ENCODE results near the gene NFAM1. TPM values are rescaled to one million over a fixed set of nuclear protein-coding genes. Genes with fewer than 3 reads are reported as not detected.
A peak's percentile ranks its signal among the peaks of the same experiment; 100 is the strongest.

The NFAM1 gene
- total and polyA plus RNA-seq, 2 experiments from 2014 or later, result 0.53 to 1.0 TPM

DNA sequence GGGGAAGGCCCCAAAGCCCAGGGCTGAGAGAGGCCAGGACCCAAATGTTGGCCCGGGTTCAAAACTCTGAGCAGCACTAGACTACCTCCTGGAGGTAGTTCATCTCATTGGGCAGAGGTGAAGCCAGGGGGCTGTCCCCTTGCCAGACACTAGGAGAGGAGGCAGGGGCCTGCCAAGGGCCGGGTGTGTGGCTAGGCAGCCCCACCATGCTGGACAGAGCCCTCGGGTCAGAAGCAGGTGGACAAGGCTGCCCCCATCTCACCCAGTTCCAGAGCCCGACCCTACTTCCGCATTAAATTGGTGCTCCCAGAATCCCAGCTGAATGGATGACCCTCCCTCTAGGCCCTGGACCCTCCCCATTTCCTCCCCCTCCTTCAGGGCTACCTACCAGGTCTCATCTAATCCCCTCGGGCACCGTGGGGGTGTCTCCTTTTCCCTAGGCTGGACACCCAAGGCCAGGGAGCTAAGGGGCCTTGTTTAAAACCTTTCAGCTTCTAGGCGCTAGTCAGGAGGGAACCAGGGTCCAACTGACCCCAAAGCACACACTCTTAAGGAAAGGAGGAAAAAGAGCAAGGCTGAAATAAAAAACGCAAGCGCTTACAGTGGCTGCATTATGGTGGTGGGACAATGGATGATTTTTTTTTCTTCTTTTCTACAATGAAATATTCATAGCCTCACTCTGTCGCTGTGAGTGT lies 89.6 kb downstream of the NFAM1 start:
- no peaks in the 10 kb centered on the region for H3K36me3 ChIP-seq (replicated peaks; ENCODE audit: insufficient read depth, low read depth)
- no peaks in the 10 kb centered on the region for H3K9me3 ChIP-seq (ENCODE audit: low read depth)
- peaks cover 15% of the 10 kb centered on the region for H3K4me1 ChIP-seq (ENCODE audit: insufficient read depth)
- H3K79me2 ChIP-seq, result no peaks in the 10 kb centered on the region
- H3K9me2 ChIP-seq (replicated peaks; ENCODE audit: insufficient read depth), result no peaks in the 10 kb centered on the region
- no peak overlapping the region for H2AFZ ChIP-seq
- TF ChIP-seq EZH2phosphoT487 (IDR thresholded peaks at IDR 0.05; ENCODE audit: low read depth, severe bottlenecking, unreplicated experiment) (no peak), EZH2 (IDR thresholded peaks at IDR 0.05; ENCODE audit: borderline replicate concordance) (no peak)
- TF ChIP-seq, protein P1, sequence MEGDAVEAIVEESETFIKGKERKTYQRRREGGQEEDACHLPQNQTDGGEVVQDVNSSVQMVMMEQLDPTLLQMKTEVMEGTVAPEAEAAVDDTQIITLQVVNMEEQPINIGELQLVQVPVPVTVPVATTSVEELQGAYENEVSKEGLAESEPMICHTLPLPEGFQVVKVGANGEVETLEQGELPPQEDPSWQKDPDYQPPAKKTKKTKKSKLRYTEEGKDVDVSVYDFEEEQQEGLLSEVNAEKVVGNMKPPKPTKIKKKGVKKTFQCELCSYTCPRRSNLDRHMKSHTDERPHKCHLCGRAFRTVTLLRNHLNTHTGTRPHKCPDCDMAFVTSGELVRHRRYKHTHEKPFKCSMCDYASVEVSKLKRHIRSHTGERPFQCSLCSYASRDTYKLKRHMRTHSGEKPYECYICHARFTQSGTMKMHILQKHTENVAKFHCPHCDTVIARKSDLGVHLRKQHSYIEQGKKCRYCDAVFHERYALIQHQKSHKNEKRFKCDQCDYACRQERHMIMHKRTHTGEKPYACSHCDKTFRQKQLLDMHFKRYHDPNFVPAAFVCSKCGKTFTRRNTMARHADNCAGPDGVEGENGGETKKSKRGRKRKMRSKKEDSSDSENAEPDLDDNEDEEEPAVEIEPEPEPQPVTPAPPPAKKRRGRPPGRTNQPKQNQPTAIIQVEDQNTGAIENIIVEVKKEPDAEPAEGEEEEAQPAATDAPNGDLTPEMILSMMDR (IDR thresholded peaks at IDR 0.05; ENCODE audit: poor library complexity), result no peak
- 72% methylated on average over 11 of the region's 11 CpGs for WGBS (ENCODE audit: low lambda C conversion rate, missing lambda C conversion rate)
- no peaks in the 10 kb centered on the region for H3K27me3 ChIP-seq
- no peak for DNase-seq (ENCODE audit: low spot score)
- no peaks in the 10 kb centered on the region for H4K20me1 ChIP-seq (ENCODE audit: insufficient read depth, poor library complexity, severe bottlenecking)
- H3K27ac ChIP-seq, result no peak overlapping the region
- H3K4me2 ChIP-seq, result peak overlapping the region; percentile 82
- no peak overlapping the region for H3K4me3 ChIP-seq

DNA sequence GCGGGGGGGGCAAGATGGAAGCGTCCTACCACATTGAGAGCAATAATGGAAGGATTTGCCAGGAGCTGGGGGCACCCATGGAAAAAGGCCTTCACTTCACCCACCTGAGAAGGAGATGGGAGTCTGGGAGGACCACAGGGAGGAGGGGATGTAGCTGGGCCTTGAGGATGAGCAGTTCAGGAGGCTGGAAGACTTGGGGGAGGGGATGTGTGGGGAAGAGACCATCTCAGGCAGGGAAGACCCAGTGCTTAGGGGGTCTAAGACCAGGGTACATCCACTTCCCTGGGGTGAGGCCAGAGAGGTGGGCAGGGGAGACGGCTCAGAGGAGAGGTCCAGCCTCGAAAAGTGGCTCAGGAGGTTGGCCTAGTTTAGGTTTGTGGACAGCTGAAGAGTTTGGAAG lies 90.4 kb downstream of the NFAM1 start:
- H3K36me3 ChIP-seq (replicated peaks; ENCODE audit: insufficient read depth, low read depth), result no peaks in the 10 kb centered on the region
- H3K79me2 ChIP-seq, result no peaks in the 10 kb centered on the region
- H3K4me2 ChIP-seq, result no peak overlapping the region
- DNase-seq (ENCODE audit: low spot score), result no peak
- no peak overlapping the region for H3K27ac ChIP-seq
- peaks cover 8% of the 10 kb centered on the region for H3K4me1 ChIP-seq (ENCODE audit: insufficient read depth)
- H3K9me2 ChIP-seq (replicated peaks; ENCODE audit: insufficient read depth), result no peaks in the 10 kb centered on the region
- no peaks in the 10 kb centered on the region for H4K20me1 ChIP-seq (ENCODE audit: insufficient read depth, poor library complexity, severe bottlenecking)
- no peaks in the 10 kb centered on the region for H3K9me3 ChIP-seq (ENCODE audit: low read depth)
- no peak for TF ChIP-seq EZH2 (IDR thresholded peaks at IDR 0.05; ENCODE audit: borderline replicate concordance)
- no peak for TF ChIP-seq EZH2phosphoT487 (IDR thresholded peaks at IDR 0.05; ENCODE audit: low read depth, severe bottlenecking, unreplicated experiment)
- TF ChIP-seq, protein P1 (IDR thresholded peaks at IDR 0.05; ENCODE audit: poor library complexity), result no peak
- H2AFZ ChIP-seq, result no peak overlapping the region
- 99% methylated on average over 4 of the region's 4 CpGs for WGBS (ENCODE audit: low lambda C conversion rate, missing lambda C conversion rate)
- H3K4me3 ChIP-seq, result no peak overlapping the region
- no peaks in the 10 kb centered on the region for H3K27me3 ChIP-seq

DNA sequence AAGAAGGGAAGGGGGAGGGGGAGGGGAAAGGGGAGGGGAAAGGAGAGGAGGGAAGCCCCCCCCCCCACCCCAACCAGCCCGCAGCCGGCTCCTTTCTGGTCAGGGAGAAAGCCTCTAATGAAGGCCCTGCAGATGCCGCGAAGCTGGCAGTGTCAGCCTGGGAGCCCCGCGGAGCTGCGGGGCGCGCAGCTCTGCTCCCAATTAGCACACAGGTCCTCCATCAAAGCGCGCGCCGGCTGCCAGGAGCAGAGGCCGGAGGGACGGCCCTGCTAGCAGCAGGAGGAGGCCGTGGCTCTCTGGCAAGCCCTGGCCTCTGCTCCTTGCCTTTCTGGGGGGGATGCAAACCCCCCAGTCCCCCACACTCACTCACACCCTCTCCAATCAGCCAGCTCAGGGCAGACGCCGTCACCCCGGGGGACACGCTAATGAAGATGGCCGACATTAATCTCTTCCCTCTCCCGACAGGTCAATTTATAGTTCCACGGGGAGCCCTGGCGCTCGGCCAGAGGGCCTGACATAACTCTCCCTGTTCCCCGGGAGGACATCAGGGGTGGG lies 91.3 kb downstream of the NFAM1 start:
- no peaks in the 10 kb centered on the region for H4K20me1 ChIP-seq (ENCODE audit: insufficient read depth, poor library complexity, severe bottlenecking)
- H3K27ac ChIP-seq, result no peak overlapping the region
- H3K4me3 ChIP-seq, result no peak overlapping the region
- H3K4me1 ChIP-seq (ENCODE audit: insufficient read depth), result peaks cover 8% of the 10 kb centered on the region
- no peaks in the 10 kb centered on the region for H3K9me3 ChIP-seq (ENCODE audit: low read depth)
- H3K79me2 ChIP-seq, result no peaks in the 10 kb centered on the region
- H2AFZ ChIP-seq, result no peak overlapping the region
- WGBS (ENCODE audit: low lambda C conversion rate, missing lambda C conversion rate), result 33% methylated on average over 14 of the region's 26 CpGs
- H3K36me3 ChIP-seq (replicated peaks; ENCODE audit: insufficient read depth, low read depth), result no peaks in the 10 kb centered on the region
- peak overlapping the region; percentile 60 for H3K4me2 ChIP-seq
- H3K9me2 ChIP-seq (replicated peaks; ENCODE audit: insufficient read depth), result no peaks in the 10 kb centered on the region
- H3K27me3 ChIP-seq, result no peaks in the 10 kb centered on the region
- DNase-seq (ENCODE audit: low spot score), result no peak
- TF ChIP-seq EZH2phosphoT487 (IDR thresholded peaks at IDR 0.05; ENCODE audit: low read depth, severe bottlenecking, unreplicated experiment), result no peak
- no peak for TF ChIP-seq EZH2 (IDR thresholded peaks at IDR 0.05; ENCODE audit: borderline replicate concordance)
- TF ChIP-seq, protein P1 (IDR thresholded peaks at IDR 0.05; ENCODE audit: poor library complexity), result no peak
